H1 (cell line): ENCODE results near the gene SNX30. TPM values are rescaled to one million over a fixed set of nuclear protein-coding genes. Genes with fewer than 3 reads are reported as not detected.

Experiments
- POU5F1 ChIP-seq: IDR thresholded peaks from 2 replicates; pipeline ENCODE4 v1.6.1; 2011; ENCODE audit warnings: low read depth, mild to moderate bottlenecking, low read length, moderate library complexity
- polyA plus RNA-seq, 7 experiments: library from polyadenylated mRNA; depleted of rRNA in 3 of 7; stranded (reverse) in 5 of 7; unstranded in 2 of 7; fragments of >200 nt in 5 of 7; fragments of 200-250 nt in 2 of 7; gene quantifications; 1 replicate in 5 of 7; 2 replicates in 1 of 7; 4 replicates in 1 of 7; pipeline versions ENCODE4 v1.2.1 to v1.2.3, GENCODE V29; 2011 to 2013; ENCODE audit warnings: missing spikeins in 2 of 7, mixed read lengths in 2 of 7
- total RNA-seq: library from RNA; stranded (reverse); fragmentation: NEBNext Ultra II Directional; extraction: Animal tissue kit (Norgen Biotek cat#: 25700); gene quantifications from 2 replicates; pipeline ENCODE4 v1.2.1, GENCODE V29; 2021

SNX30 gene
- total and polyA plus RNA-seq, 2 of the 8 experiments (the other 6 are each of a cell fraction or from before 2014, with no cell fraction given) = 4.0 to 12.2 TPM

DNA sequence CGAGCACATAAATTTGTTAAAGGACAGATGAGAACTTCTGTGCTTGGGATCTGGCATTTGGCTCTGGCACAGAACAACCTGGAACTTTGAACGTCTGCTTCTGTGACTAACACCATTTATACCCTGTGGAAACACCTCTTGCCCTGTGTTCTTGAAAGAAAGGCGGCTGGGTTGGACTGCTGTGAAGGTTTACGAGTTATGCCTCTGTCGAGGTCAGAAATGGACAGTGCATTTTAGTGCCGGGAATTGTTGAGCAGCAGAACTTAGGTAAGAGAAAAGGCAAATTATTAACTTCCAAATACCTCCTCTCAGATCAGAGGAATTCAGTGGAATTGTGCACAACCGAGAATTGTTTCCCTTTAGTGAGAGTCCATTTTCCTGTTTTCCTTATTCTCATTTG is 18.6 kb upstream of the SNX30 start (continued):
- TF ChIP-seq POU5F1 = no peak
